ENCODE measurements around the gene AFF1.
"Not testable (repeated sequence)": the region's sequence is repeated elsewhere in the genome, so short reads cannot be mapped to it uniquely, and the experiment has no call there.

AFF1 gene

DNA sequence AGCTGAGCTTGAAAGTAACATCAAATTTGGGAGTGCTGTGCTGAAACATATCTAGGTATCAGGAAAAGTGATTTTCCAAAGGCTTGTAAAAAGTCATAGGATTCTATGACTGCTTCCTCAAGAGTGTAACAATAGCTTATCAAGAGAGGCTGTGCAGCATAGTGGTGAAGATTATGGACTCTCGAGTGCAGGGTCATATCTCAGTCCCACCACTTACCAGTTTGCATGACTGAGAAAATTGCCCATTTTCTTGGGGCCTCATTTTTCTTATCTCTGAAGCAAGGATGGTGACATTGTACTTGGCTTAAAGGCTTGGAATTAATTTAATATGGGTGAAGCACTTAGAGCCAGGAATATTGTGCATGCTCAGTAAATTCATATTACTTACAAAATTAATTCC is 57.2 kb downstream of the AFF1 start:
- TF ChIP-seq POLR2A (IDR thresholded peaks at IDR 0.05; ENCODE audit: low read length) (no peak), GATA1 (IDR thresholded peaks at IDR 0.05; ENCODE audit: low read depth, low read length) (no peak)
- peak; percentile 79 to 90 for DNase-seq

DNA sequence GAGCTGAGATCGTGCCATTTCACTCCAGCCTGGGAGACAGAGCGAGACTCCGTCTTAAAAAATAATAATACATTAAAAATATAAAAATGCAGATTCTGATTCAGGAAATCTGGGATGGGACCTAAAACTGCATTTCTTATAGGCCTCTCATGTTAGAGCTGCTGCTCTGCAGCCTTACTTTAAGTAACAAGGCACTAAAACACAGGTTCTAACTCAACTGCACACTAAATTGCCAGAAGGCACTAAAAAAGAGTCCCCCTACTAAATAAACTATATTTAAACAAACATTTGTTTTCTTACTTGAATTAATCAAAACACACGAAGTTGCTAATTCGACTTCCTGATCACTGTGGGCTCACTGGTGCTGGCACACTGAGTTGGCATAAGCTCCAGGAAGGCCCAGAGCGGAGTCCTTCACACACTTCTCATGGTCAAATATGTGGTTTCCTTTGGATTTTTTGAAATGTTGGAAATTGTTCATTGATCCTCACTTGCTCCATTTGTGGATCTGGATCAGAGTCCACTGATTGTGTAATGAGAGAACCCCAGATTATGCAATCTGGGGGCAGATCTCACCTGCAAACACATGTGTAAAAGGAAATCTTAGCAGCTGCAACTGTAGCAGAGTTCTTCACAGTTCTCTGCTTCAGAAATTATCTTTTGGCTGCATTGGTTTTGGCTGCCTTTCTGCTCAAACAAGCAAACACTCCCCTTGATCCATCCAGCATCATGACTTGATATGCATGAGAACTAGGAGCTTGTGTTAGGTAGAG is 59.3 kb downstream of the AFF1 start:
- DNase-seq = peak; percentile 45 to 66
- no peak for TF ChIP-seq POLR2A (IDR thresholded peaks at IDR 0.05; ENCODE audit: low read length)
- no peak for TF ChIP-seq GATA1 (IDR thresholded peaks at IDR 0.05; ENCODE audit: low read depth, low read length)

DNA sequence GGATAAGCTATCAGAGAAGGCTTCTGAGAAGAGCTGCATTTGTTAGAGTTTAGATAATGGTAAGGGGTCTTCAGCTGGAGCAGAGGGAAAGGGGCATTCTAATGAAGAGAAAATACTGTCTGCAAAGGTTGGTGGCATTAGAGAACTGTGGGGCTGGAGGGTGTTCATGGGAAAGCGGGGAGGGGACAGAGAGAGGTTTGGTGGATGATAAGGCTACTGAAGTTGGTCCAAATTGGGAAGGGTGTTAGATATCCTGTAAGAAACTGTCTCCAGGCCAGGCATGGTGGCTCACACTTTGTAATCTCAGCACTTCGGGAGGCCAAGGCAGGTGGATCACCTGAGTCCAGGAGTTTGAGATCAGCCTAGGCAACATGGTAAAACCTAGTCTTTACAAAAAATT is 59.9 kb downstream of the AFF1 start:
- TF ChIP-seq GATA1 (IDR thresholded peaks at IDR 0.05; ENCODE audit: low read depth, low read length) (no peak), POLR2A (IDR thresholded peaks at IDR 0.05; ENCODE audit: low read length) (no peak)
- DNase-seq = peak in 1 of 2 experiments; percentile 45

DNA sequence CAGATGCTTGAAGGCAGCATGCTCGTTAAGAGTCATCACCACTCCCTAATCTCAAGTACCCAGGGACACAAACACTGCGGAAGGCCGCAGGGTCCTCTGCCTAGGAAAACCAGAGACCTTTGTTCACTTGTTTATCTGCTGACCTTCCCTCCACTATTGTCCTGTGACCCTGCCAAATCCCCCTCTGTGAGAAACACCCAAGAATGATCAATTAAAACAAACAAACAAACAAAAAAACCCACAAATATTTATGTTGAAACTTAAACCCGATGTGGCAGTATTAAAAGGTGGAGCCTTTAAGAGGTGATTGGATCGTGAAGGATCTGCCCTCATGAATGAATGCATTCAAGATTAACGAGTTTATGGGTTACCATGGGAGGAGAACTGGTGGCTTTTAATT is 61.7 kb downstream of the AFF1 start:
- not testable (repeated sequence) for DNase-seq

DNA sequence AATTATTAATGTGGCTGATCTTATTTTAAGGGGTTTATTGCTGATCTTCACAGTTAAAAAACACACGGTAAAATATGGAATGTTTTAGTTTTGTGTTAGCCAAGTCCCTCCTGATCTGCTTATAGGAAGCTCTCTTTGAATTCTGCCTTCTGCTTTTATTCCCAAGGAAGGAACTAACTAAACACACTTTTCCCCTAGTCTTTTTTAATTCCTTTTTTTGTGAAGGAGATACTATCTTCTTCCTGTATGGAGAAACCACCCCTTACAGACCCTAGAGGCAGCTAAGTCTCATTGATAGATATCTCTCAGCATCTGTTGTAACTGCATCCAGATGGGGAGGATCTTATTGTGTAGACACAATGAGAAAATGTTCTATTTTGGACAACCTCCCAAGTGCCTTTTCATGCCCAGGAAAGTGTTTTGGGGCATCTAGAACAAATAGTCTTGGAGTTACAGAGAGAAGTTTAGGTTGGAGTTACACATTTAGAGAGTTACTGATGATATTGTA is 64.4 kb downstream of the AFF1 start:
- peak in 1 of 2 experiments; percentile 38 for DNase-seq
- TF ChIP-seq POLR2A (IDR thresholded peaks at IDR 0.05; ENCODE audit: low read length) = no peak
- no peak for TF ChIP-seq GATA1 (IDR thresholded peaks at IDR 0.05; ENCODE audit: low read depth, low read length)

DNA sequence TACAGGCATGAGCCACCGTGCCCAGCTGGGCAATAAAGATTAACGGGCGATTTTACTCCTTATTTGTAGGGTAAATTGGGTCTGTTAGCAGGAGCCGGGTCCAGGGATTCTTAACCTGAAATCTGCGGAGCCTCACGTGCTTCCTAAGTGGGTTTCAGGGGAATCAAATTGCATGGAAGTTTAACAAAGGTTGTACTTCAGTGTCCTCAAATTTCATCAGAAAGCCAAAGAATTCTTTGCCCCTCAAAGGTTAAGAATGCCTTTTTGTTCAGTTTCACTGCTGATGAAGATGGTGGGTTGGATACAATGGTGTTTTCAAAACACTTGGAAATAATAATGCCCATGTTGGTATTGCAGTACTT is 67.9 kb downstream of the AFF1 start:
- DNase-seq = no peak
- TF ChIP-seq POLR2A (IDR thresholded peaks at IDR 0.05; ENCODE audit: low read length) = no peak
- no peak for TF ChIP-seq GATA1 (IDR thresholded peaks at IDR 0.05; ENCODE audit: low read depth, low read length)

DNA sequence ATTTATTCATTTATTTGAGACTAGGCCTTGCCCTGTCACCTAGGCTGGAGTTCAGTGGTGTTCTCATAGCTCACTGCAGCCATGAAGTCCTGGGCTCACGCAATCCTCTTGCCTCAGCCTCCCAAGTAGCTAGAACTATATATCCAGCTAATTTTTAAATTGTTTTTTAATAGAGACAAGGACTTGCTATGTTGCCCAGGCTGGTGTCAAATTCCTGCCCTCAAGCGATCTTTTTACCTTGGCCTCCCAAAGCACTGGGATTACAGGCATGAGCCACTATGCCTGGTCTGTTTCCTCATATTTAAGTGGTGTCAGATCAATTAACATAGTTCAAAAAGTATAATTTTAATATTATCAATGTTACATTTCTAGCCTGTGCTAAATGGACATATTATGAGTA is 68.5 kb downstream of the AFF1 start:
- no peak for TF ChIP-seq GATA1 (IDR thresholded peaks at IDR 0.05; ENCODE audit: low read depth, low read length)
- TF ChIP-seq POLR2A (IDR thresholded peaks at IDR 0.05; ENCODE audit: low read length) = no peak
- DNase-seq = no peak

DNA sequence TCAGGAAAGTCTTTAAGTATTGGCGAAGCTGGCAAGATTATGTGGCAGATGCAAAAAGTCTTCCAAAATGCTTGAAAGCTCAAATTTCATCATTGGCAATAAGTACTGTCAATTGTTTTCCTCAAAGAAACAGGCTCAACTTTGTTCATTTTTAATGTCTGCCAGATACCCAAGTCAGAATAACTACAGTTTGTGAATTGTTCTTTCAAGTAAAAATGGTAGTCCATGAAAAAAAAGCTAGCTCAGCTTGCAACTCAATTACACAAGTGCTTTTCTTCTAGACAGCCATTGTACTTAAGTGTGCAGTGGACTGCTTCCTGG is 70.5 kb downstream of the AFF1 start:
- TF ChIP-seq POLR2A (IDR thresholded peaks at IDR 0.05; ENCODE audit: low read length) (no peak), GATA1 (IDR thresholded peaks at IDR 0.05; ENCODE audit: low read depth, low read length) (no peak)
- no peak for DNase-seq

DNA sequence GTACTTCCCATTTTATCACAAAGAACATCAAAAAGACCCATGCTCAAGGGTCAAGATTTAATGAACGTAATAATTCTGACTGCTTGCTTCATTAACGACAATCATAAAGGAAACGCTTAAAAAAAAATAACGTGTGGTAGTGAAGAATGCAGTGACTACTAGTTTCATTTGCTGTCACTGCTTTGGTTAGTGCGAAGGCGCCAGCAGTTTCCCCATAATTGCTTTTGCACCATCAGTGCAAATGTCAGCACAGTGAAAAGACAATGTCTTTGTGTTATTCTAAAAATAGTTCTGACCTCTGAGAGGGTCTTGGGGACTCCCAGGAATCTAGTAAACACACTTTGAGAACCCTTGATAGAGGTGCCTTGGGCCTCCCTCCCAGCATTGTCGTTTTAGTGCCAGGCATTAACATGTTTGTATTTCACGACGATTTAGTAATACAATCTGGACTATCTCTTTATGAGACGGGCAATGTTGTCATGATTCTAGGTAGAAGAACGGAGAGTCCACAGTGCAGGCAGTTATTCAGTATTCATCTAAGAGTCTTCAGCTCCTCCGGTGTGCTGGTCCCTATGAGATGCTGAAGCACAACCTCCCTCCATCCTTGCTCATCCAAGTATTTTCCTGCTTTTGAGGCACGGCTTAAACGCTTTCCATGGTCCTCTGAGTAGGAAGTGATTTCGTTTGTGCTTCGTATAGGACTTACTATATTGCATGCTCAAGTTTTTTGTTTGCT is 71.0 kb downstream of the AFF1 start:
- TF ChIP-seq POLR2A (IDR thresholded peaks at IDR 0.05; ENCODE audit: low read length) (no peak), GATA1 (IDR thresholded peaks at IDR 0.05; ENCODE audit: low read depth, low read length) (no peak)
- DNase-seq = peak in 1 of 2 experiments; percentile 63

DNA sequence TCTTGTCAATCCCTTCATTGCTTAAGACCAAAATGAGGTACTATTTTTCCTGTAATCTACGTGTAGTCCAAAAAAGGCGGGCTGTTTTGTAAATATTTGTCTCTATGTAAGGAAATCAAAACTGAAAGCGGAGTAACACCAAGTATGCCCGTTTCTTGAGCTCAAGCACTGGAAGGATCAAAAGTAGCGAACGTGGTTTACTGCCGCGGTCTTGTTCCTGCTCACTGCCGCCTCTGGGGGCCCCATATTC is 71.5 kb downstream of the AFF1 start:
- TF ChIP-seq POLR2A (IDR thresholded peaks at IDR 0.05; ENCODE audit: low read length) = no peak
- no peak for TF ChIP-seq GATA1 (IDR thresholded peaks at IDR 0.05; ENCODE audit: low read depth, low read length)
- no peak for DNase-seq

DNA sequence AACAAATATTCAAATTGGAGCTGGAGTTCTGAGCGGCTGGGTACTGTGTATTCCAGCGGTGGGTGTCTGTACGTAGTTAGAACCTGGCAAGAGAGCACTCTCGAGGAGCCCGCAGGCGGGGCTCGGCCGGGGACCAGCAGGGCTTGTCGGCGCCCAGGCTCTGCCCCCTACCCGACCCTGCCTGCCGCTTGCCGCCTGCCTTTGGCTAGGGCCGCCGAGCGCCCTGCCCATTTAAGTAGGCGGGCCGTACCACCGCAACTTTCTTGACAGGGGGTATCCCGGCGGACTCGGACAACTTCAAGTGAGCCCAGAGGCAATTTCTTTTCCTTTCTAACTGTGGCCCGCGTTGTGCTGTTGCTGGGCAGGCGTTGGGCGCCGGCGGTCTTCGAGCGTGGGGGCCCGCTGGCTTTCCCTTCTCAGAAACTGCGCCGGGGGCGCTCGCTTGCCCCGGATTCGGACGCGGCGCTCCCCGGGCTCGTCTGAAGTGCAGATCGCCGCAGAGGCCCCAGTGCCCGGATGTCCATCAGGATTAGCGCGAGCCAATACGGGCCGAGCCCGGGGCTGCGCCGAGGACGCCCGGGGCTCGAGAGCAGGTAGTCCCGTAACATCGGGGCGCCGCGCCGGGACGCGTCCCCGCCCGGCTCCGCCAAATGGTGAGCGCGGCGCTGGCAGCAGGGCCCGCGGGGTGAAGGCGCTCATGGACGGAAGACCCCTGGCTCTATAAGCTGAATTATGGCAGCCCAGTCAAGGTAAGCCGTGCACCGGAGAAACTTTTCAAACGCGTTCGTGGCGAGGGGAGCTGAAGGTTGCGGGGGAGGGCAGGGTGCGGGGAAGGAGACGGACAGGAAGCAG is 72.1 kb downstream of the AFF1 start:
- DNase-seq = peak; percentile 97 to 98
- no peak for TF ChIP-seq GATA1 (IDR thresholded peaks at IDR 0.05; ENCODE audit: low read depth, low read length)
- peak; percentile 100 for TF ChIP-seq POLR2A (IDR thresholded peaks at IDR 0.05; ENCODE audit: low read length)

DNA sequence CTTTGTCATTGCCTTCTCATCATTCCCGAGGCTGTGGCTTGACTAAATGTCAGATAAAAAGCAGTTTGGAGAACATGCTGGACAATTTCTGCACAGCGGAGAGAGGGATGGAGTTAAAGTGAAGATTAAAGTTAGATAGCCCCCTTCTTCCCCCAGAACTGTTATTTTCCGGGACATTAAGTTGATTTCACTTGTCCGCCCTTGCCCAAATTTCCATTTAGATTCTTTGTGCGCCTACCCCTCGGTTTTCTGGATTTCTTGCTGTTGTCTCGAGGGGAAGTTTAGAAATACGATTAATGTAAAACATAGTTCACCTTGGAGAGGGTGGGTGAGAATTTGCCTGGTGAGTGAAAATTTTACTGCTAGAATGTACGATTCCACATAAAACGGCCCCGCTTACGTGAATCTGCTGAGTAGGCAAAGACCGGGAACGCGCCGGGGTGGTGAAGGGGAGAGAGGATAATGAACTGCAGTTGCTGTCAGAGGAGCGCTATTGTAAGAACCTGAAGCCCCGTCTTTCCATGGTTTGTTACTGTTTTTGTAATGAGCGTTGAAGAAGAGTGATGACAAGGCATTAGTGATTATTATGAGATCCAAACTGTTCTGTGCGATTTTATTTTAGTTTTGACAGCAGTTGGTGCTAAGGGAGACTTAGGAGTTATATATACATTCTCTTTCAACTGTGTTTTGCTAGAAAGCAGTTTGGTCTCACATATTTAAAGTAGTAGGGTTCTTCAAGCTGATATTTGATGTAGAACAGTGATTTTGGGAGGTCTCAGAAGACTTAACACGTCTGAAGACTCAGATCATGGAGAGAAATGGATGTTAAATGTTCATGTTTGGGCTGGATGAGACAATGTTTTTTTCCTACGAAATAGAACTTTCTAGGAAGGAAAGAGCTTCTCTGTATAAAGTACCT is 73.0 kb downstream of the AFF1 start:
- peak; percentile 71 to 85 for DNase-seq
- TF ChIP-seq POLR2A (IDR thresholded peaks at IDR 0.05; ENCODE audit: low read length) (no peak), GATA1 (IDR thresholded peaks at IDR 0.05; ENCODE audit: low read depth, low read length) (no peak)

DNA sequence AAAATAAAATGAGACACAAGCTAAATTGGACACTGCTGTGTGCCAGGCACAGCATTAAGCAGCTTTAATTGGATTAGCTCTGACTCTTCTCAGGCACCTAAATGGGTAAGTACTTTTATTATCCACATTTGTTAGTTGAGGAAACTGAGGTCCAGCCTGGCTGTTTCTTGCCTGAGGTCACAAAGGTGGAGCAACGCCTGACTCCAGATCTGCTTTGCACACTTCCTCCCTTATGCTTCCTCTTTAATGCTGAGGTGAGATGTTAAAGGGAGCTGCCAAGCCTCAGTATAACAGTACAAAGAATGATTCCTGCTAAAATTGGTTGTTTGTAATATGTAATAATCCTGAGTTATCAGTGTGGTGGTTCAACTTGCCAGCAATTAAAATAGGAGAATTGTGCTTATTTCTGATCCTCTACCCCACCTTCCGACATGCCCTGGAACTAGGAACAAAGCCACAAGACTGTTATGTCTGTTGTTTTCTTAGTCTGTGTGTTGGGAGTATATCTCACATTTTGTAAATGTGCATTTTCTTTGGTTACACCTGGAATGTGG is 74.4 kb downstream of the AFF1 start:
- TF ChIP-seq POLR2A (IDR thresholded peaks at IDR 0.05; ENCODE audit: low read length) (peak; percentile 38), GATA1 (IDR thresholded peaks at IDR 0.05; ENCODE audit: low read depth, low read length) (no peak)
- DNase-seq = peak in 1 of 2 experiments; percentile 68

All from erythroblast (primary cell).